RPMI8226 (cell line): ENCODE results near the gene HMGCS1.
"Not testable (repeated sequence)": the region's sequence is repeated elsewhere in the genome, so short reads cannot be mapped to it uniquely, and the experiment has no call there.

Source experiments
- DNase-seq: peaks from one replicate; pipeline ENCODE4 v3.0.0-alpha.2; 2015

Gene HMGCS1

GRCh38 chr5:43313035-43313853 is at the start of gene HMGCS1:
TSS of gene HMGCS1 (minus strand) at chr5:43313412. CDS start at chr5:43298965, 14,447 bp downstream.
- peak; percentile 99 for DNase-seq

GRCh38 chr5:43358726-43359125 is 45.5 kb upstream of the HMGCS1 start:
- no peak for DNase-seq

- no peak for DNase-seq
These were observed 45.1 kb upstream of the HMGCS1 start for GRCh38 chr5:43358301-43358700.

- no peak for DNase-seq
These were observed 44.7 kb upstream of the HMGCS1 start for GRCh38 chr5:43357878-43358281.

- DNase-seq: no peak
These were observed 43.9 kb upstream of the HMGCS1 start for GRCh38 chr5:43357067-43357466.

- no peak for DNase-seq
These were observed 41.6 kb upstream of the HMGCS1 start for GRCh38 chr5:43354774-43355173.

GRCh38 chr5:43353668-43354067 is 40.5 kb upstream of the HMGCS1 start:
- no peak for DNase-seq

- DNase-seq: no peak
These were observed 39.7 kb upstream of the HMGCS1 start for GRCh38 chr5:43352915-43353314.

- DNase-seq: no peak
These were observed 38.9 kb upstream of the HMGCS1 start for GRCh38 chr5:43352131-43352530.

- DNase-seq: no peak
These were observed 35.7 kb upstream of the HMGCS1 start for GRCh38 chr5:43348861-43349363.

- DNase-seq: no peak
These were observed 35.0 kb upstream of the HMGCS1 start for GRCh38 chr5:43348207-43348606.

- no peak for DNase-seq
These were observed 25.6 kb upstream of the HMGCS1 start for GRCh38 chr5:43338862-43339261.

GRCh38 chr5:43336159-43336558 is 22.9 kb upstream of the HMGCS1 start:
- no peak for DNase-seq

- no peak for DNase-seq
These were observed 22.5 kb upstream of the HMGCS1 start for GRCh38 chr5:43335681-43336080.

- DNase-seq: no peak
These were observed 19.2 kb upstream of the HMGCS1 start for GRCh38 chr5:43332401-43332800.

GRCh38 chr5:43325624-43326023 is 12.4 kb upstream of the HMGCS1 start:
- DNase-seq: not testable (repeated sequence)

- DNase-seq: not testable (repeated sequence)
These were observed 10.3 kb upstream of the HMGCS1 start for GRCh38 chr5:43323488-43323887.

- no peak for DNase-seq
These were observed 7.6 kb upstream of the HMGCS1 start for GRCh38 chr5:43320846-43321245.

GRCh38 chr5:43316421-43316820 is 3.2 kb upstream of the HMGCS1 start:
- DNase-seq: no peak

GRCh38 chr5:43315682-43316081 is 2.5 kb upstream of the HMGCS1 start:
- DNase-seq: no peak

- no peak for DNase-seq
These were observed 2.1 kb upstream of the HMGCS1 start for GRCh38 chr5:43315263-43315662.

- no peak for DNase-seq
These were observed 1.5 kb upstream of the HMGCS1 start for GRCh38 chr5:43314724-43315123.

GRCh38 chr5:43313854-43314457 is 744 bp upstream of the HMGCS1 start:
- DNase-seq: peak; percentile 12

- DNase-seq: peak; percentile 70
These were observed 545 bp downstream of the HMGCS1 start for GRCh38 chr5:43312699-43313034.
